IPS DF 19.7 (cell line): ENCODE measurements around the gene GRAMD1B.

Source experiments
- DNase-seq: peaks from one replicate; pipeline ENCODE4 v3.0.0-alpha.2; 2013; ENCODE audit warnings: low read depth, low spot score

Gene GRAMD1B

DNA sequence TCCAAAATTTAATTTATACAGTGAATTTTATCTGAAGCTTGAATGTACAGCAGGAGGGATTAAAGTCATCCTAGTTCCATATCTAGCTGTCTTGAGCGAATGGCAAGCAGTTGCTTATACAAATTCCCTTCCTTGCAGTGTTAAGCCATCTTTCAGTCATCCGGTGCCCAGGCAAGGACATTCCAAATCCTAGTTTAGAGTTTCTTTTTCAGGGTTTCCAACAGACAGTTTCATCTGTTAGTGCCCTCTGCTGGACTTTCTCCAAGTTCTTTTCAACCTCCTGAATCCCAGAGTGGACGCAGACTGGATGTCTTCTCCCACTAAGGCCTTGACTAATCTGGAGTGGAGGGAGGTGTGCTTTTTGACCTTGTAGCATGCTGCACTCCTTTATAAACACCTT, 45.4 kb downstream of the GRAMD1B start:
- no peak for DNase-seq

DNA sequence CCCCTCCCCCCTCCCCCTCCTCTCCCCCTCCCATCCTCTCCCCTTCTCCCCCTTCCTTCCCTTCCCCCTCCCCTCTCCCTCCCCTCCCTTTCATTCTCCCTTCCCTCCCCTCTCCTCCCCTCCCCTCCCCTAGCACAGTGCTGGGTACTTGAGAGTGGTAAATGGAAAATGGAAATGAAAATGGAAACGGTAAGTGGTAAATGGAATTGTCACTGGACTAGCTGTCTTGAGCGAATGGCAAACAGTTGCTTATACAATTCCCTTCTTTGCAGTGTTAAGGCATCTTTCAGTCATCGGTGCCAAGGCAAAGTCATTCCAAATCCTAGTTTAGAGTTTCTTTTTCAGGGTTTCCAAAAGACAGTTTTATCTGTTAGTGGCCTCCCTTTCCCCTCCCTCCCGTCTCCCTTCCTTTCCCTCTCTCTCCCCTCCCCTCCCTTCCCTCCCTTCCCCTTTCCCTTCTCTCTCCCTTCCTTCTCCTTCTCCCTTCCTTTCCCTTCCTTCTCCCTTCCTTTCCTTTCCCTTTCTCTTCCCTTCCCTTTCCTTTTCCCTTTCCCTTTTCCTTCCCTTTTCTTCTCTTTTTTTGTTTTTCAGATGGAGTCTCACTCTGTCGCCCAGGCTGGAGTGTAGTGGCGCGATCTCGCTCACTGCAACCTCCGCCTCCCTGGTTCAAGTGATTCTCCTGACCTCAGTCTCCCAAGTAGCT, 47.3 kb downstream of the GRAMD1B start:
- DNase-seq = no peak

DNA sequence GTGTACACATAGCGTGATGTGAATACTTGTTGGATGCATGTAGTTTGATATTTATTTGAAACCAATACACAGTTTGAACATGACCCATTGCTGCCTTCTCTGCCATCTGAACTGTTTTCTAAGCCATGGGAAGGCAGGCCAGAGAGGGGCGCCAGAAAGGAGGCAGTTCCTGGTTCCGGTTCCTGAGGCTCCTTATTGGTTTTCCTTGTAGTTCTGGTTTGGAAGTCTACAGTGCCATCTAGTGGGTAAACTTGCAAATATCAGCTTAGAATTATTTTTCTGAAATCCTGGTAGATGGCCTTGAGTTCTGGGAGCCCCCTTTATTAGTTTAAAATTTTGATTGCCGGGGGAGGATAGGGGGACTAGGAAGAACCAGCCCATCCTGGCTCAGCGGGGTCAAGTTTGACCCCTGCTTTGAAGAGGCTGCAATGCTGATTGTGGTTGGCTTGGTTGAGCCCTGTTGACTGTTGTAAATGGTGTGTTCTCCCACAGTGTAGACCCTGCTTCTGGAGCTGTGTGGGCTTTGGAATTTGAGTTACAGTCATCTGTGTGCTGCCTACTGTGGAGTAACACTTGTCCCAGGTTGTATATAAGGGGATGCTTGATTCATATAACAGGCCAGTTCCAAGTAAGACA, 48.4 kb downstream of the GRAMD1B start:
- DNase-seq = peak; percentile 63

DNA sequence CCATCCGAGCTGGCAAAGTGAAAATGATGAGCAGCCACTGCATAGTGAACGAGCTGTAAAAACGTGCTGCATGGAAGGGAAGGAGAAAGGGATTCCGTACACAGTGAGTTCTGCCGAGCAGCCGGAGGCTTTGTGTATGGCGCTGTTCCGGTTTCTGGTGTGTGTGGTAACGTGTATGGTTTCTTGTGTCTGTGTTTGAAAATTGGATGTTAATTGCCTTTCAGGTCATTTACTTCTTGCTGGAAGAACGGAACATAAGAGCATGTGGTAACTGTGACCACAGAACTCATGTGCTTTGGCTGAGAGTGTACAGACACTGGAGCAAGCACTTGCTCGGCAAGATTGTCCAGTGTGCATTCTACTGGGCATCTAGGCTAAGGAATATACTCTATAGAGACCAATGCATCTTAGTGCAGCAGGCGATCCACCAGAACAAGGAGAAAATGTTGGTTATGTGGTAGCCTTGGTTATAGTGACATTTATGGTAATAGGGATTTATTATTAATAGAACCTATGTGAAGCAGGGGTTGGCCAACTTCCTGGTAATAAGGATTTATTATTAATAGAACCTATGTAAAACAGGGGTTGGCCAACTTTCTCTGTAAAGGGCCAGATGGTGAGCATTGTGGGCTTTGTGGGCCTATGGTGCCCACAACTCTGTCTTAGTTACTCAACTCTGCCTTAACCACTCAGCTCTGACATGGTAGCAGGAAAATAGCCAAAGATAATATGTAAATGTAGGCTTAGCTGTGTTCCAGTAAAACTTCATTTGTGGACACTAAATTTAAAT, 49.2 kb downstream of the GRAMD1B start:
- DNase-seq = no peak

DNA sequence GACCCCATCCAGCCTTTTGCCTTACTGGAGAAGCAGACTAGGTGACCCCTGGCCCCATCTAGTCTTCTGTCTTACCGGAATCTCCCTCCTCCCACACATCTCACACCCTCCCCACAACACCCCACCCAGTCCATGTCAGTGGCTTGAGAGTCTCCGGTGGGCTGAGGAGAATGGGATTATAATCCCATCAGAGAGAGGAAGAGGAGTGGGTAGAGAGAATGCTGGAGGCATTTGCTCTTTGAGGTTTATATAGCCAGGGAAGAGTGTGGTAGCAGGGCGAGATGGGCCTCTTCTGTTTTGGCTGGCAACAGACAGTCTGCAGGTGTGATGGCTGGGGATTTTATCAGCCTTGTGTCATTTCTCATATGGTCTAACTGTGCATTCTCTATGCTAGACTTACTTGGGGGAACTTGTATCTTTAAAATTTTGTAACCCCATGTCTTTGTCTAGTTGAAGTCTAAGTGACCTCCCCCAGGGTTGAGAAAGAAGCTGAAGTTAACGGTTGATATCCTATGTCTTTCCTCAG, 50.3 kb downstream of the GRAMD1B start:
- no peak for DNase-seq

DNA sequence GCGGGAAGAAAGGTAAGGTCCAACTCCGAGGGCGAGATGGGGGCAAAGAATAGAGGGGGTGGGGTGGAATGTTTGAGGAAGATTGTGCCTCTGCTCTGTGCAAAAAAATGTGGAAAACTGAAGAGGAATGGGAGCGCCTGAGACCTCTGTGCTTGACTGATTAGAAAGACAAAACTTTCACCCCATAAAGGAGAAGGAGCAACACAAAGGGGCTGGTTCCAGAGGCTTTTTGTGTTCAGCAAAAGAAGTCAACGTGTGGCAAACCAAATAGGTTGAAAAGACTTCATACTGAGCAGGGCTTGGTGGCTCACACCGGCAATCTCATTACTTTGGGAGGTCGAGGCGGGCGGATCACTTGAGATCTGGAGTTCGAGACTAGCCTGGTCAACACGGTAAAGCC, 50.8 kb downstream of the GRAMD1B start:
- no peak for DNase-seq

DNA sequence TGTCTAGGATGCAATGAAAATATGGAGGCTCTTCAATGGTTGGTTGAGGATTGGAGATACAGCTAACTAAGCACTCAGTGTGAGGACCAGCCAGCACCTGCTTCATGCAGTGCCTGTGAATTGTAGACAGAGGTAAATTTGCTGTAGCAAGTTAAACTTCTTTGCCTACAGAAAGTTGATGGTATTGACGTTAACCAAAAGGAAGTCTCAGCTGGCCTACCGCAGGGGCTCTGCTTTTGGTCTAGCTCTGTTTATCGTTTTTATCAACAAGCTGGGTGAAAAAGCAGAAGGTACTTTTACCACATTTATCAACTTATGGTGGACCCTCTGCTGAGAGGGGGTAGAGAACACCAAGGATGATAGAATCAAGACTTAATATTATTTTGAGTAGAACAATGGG, 51.6 kb downstream of the GRAMD1B start:
- DNase-seq = no peak

DNA sequence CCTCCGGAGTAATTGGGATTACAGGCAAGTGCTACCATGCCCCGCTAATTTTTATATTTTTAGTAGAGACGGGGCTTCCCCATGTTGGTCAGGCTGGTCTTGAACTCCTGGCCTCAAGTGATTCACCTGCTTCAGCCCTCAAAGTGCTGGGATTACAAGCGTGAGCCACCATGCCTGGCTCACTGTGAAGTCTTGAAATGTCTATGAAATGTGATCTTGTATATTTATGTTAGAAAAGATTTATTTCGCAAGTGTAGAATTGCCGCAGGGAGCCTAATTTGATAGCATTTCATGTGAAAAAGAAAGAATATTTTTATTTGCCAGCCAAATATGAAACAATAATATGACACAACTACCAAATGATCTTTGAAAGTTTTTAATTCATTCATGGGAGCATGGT, 52.1 kb downstream of the GRAMD1B start:
- DNase-seq = no peak

DNA sequence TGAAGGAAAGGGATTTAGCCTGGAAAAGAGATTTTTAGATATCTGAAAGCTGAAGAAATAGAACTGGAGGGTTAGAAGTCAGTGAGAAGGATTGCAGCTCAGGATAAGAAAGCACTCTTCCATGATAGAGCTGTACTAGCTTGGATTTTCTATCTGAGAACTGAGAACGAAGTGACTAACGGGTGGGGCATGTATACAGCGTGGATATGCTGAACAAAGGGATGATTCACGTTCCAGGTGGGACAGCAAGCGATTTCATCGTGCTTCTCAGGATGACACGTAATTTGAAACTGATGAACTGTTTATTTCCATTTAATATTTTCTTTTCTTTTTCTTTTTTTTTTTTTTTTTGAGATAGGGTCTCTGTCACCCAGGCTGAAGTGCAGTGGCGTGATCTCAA, 53.0 kb downstream of the GRAMD1B start:
- no peak for DNase-seq

DNA sequence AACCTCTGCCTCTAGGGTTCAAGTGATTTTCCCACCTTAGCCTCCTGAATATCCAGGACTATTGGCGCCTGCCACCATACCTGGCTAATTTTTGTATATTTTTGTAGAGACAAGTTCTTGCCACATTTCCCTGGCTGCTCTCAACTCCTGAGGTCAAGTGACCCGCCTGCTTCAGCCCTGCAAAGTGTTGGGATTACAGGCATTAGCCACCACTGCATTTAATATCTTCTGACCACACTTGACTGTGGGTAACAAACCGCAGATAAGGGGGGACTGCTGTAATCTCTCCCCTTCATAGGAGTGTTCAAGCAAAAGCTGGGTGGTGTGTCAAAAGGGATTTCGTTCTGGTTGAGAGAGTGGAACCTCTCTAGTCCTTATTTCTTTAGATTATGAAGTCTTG, 53.4 kb downstream of the GRAMD1B start:
- DNase-seq = no peak

DNA sequence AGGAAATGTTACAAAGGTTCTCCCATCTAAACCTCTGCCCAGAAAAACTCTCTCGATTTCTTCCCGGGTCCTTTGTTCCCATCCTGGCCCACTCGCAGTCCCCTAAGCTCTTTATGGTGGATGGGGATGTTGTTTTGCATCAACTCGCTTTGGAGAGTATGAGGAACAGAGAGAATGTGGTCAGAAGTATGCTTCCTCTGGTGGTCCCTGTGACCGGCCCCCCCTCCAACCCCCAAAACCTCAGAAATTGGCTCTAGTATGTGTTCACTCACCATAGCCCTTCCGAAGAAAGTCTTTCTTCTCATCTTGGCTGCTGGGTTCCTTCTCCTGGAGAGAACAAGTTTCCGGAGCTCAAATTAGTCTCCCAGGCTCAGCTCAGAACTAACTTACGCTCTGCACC, 54.4 kb downstream of the GRAMD1B start:
- no peak for DNase-seq

DNA sequence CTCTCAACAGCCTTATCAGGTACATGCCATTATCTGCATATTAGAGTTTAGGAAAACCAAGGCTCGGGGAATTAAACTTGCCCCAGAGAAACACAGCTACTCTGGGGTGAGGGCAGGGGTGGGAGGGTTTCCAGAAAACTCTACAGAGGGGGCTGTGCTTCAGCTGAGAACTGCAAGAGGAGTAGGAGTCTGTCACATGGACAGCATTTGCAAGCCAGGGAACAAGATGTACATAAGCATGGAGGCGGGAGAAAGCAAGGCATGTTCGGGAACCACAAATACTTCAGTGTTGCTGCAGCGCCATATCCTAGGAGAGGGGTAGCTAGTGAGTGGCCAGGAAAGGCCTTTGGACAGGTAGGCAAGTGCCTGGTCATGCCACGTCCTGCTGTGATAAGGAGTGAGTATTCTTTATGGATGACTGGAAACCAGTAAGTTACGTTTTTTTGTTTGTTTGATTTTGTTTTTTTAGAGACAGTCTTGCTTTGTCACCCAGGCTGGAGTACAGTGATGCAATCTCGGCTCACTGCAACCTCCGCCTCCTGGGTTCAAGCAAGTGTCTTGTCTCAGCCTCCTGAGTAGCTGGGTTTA, 57.2 kb downstream of the GRAMD1B start:
- DNase-seq = no peak

DNA sequence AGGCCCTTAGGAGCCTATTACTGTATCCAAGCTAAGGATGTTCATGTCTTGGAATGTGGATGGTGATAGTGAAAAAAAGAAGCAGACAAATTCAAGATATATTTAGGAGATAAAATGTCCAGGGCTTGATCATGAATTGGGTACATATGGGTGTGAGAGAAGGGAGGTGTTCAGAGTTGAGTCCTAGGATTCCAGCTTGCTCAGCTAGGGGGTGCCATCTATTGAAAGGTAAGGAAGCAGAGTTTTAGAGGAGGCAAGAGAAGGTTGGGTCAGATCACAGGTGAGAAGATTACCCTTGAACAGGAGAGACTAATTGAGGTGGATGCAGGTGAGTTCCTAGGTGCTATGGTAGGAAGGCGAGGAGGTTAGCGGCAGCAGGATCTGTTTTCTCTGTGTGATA, 60.5 kb downstream of the GRAMD1B start:
- no peak for DNase-seq

DNA sequence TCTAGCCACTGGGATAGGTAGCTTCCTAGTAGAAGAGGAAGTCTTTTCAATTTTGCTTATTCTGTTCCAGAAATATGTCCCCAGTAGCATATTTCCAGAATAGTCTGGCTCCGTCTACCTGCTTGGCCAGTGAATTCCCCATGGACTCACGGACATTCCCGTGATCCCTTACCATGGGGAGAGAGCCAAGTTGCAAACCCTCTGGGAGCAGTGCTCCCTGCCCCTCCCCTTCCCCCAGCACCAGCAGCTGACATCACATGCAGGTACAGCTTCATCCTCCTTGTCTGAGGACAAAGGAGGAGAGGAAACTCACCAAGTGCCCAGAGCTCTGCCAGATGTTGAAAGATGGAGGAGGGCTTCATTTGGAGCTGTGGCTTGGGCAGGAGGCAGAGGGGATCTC, 61.2 kb downstream of the GRAMD1B start:
- DNase-seq = no peak

DNA sequence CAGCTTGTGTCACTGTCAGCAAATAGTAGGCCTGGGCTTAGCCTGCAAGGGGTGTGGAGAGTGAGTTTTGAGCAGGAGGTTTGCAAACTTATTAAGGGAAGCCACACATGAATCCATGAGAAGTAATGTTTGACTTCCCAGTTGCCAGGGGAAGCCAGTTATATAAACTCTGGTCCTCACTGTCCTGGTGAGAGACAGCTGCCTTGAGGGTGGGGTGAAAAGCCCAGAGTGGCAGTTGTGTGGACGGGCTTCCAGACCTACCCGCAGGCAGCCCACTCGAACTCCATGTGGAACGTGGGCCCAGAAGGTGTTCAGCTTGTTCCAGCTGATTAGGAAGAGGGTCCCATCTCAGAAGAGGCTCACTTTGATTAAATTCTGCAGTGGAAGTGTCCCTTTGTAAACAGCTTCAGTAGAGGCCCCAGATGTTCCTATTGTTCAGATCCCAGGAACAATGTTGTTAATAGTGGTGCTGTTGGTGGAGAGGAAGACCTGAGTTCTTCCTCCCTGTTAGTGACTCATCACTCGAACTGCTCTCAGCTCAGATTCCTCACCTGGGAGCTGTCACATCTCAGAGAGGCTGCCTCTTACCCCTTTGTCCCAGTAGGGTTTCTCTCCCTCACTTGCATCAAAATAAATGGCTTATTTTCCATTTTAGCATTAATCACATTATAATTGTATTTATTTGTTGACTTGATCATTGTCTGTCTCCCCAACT, 63.4 kb downstream of the GRAMD1B start:
- peak; percentile 52 for DNase-seq

DNA sequence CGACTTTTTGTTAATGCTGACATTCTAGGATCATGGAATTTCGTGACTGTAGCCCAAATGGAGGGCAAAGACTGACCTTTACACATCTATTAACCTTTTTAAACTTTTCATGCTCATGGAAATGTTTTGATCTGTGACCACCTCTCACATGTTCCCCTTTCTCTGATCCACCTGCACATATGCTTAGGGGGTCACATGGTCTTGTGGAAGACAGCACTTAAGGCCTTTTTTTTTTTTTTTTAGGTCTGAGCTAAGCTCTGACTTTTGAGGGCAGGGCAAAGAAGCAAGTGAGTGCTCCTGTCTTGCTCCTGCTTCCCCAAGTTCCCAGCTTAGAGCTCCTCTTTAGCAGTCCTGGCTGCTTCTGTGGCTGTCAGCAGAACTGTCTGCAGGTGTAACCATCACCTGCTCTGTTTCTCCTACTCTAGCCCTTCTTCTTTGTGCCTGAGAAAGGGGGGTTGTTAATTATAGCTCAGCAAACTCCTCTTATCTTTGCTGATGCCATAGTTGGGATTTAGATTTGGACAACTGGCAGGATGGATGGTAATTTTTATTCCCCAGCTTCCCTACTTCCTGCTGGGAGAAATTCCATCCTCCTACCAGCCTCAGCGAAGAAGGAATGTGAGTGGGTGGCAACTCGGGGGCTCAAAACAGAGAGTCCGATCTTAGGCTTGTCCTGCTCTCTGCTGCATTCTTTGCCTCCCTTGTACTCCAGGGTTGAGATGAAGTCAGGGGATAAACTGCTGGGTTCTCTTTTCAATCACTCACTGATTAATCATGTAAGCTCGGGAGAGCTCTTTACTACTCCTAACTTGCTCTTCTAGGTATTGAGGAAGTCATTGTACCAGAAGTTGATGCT, 64.4 kb downstream of the GRAMD1B start:
- DNase-seq = no peak

DNA sequence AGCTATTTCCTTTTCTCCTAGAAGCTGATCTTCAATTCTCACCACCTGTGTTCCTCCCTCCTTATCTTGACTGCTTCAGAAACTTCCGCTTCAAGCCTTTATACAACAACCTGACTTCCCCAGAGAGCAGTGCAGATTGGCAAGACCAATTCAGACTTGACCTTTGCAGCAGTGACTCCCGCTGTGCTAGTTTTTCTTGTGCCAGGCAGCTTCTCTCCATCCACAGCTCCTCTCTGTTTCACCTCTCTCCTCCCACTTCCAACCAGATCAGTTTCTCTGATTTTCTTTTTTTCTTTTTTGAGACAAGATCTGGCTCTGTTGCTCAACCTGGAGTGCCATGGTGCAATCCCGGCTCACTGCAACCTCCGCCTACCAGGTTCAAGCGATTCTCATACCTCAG, 74.3 kb downstream of the GRAMD1B start:
- no peak for DNase-seq

DNA sequence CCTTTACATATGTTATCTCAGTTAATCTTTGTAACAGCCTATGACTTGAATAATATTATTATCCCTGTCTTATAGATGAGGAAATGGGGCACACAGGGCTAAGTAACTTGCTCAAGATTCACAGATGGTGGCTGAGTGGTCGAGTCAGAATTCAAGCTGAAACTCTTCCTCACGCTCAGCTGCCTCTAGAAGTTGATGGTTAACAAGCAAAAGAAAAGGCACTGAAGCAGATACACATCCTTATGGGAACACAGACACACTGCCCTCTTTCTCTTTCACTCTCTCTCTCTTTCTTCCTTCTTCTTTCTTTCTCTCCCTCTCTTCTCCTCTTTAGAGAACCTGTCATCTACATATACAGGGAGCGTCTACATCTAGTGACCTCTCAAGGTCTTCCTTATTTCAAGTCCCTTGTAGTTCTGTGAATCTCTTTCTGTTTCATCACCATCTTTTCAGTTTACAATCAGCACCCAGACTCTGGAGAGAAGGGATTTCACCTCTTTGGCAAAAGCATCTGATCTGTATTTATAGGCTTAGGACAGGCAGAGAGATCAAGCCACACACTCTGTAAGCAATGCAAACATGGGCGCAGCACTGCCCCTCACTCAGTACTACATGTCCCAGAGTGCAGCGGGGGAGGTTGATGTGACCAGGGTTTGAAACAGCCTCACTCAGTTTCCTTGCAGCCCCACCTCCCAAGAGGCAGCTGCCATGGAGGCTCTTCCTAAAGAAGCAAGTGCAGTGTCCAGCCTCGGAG, 75.7 kb downstream of the GRAMD1B start:
- DNase-seq = no peak

DNA sequence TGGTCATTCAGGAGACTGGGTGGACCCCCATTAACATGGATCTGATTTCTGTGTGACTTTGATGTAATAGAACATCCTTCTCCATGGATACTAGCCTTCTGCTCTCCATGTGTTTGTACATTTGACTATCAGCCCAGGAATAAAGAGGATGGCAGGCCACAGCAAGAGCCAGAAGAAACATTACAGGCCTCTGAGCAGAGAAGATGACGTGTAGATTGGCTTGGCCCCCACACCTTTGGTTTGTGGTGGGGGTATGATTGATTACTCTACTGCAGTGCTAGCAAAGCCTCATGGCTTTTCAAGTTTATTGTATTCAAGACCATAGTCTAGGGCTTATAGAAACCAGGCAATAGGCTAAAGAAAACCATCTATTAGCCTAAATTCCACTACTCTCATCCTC, 77.0 kb downstream of the GRAMD1B start:
- DNase-seq = no peak
